Forelimb muscle (tissue), 1 donor: Measurements from ENCODE around the gene SMIM22. TPM values are rescaled to one million over a fixed set of nuclear protein-coding genes. Genes with fewer than 3 reads are reported as not detected.
A peak's percentile ranks its signal among the peaks of the same experiment; 100 is the strongest.
"Not testable (repeated sequence)": the region's sequence is repeated elsewhere in the genome, so short reads cannot be mapped to it uniquely, and the experiment has no call there.

ENCODE experiments used
- DNase-seq: peaks from one replicate; pipeline ENCODE4 v3.0.0-alpha.2; 2013; ENCODE audit warnings: low read depth
- polyA plus RNA-seq: library from polyadenylated mRNA; unstranded; fragments of 120-200 nt; gene quantifications from one replicate; pipeline ENCODE4 v1.2.1, GENCODE V29; 2013; ENCODE audit not compliant: insufficient read length

SMIM22 gene
- polyA plus RNA-seq, 1 donor = not detected

DNA sequence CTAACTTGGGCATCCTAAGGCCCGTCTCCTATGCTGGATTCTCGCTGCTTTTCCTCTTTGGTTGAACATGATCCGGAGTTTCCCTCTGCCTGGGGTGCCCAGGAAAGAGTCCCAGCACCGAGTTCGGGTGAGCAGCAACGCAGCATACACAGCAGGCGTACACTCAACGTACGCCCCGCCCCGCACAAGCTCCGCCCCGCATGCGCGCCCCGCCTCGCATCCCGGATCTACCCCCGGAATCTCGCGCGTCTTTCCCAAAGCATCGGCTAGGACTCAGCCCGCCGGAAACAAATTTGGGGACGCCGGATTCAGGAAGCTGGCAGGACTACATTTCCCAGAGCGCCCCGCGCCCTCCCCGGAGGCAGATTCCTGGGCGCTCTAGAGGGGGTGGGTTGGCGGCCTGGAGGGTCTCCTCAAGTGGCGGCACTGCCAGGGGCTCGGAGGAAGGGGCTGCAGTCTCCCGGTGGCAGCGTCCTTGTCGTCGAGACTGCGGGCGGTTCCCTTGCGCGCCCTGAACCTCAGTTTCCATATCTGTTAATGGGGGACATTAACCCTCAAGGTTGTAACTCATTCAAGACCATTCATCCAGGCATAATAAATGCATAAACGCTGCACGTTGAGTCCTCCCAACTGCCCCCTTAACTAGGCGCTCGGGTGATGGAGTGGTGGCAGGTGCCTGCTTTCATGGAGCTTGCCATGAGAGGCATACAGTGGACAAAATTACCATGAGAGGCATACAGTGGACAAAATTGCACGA is 26.4 kb upstream of the SMIM22 start:
- DNase-seq = peak; percentile 85

DNA sequence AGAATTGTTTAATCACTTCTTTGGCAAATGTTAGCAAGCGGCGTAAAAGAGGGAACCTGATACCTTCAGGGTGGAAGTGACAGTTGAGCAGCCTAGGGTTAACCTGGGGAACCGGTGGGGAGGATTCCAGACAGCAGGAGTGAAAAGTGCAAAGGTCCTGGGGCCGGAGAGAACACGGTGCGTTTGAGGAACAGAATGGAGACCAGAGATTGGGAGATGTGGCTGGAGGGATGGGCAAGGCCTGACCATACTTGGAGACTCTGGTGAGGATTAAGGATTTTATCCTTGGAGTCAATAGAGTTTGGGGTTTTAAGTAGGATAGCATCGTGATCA is 25.9 kb upstream of the SMIM22 start:
- DNase-seq = no peak

DNA sequence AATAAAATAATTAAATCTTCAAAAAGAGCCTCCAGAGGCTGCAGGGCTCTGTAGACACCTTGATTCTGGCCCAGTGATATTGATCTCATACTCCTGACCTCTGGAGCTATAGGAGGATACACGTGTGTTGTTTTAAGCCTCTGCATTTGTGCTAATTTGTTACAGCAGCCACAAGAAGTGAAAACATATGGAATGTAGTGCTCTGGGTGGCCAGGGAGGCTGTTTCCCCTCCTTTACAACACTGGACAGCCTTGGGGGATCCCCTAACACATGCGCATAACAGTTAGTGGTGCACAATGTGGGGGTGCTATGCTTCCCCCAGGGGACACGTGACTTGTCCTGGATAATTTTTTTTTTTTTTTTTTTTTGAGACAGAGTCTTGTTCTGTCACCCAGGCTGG is 23.5 kb upstream of the SMIM22 start:
- no peak for DNase-seq

DNA sequence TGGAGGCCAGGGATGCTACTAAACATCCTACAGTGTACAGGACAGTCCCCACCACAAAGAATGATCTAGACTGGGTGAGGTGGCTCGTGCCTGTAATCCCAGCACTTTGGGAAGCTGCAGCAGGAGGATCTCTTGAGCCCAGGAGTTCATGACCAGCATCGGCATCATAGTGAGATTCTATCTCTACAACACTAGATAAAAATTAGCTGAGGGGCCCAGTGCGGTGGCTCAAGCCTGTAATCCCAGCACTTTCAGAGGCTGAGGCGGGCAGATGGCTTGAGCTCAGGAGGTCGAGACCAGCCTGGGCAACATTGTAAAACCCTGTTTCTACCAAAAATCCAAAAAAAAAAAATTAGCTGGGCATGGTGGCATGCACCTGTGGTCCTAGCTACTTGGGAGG is 22.8 kb upstream of the SMIM22 start:
- no peak for DNase-seq

DNA sequence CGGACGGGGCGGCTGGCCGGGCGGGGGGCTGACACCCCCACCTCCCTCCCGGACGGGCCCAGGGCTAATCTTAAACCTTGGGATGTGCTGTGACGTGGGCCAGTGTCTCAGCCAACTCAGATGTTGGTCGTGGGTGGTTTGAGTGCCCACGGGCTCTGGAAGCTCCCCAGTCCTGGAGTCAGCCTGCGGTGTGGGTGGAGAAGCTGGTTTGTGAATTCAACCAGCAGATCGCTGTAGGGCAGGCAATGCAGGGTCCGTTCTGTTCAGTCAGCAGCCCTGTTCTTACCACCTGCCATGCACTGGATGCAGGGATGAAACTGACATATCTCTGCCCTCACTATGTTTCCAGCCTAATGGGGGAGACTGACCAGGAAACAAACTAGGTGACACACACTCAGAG is 20.2 kb upstream of the SMIM22 start:
- no peak for DNase-seq

DNA sequence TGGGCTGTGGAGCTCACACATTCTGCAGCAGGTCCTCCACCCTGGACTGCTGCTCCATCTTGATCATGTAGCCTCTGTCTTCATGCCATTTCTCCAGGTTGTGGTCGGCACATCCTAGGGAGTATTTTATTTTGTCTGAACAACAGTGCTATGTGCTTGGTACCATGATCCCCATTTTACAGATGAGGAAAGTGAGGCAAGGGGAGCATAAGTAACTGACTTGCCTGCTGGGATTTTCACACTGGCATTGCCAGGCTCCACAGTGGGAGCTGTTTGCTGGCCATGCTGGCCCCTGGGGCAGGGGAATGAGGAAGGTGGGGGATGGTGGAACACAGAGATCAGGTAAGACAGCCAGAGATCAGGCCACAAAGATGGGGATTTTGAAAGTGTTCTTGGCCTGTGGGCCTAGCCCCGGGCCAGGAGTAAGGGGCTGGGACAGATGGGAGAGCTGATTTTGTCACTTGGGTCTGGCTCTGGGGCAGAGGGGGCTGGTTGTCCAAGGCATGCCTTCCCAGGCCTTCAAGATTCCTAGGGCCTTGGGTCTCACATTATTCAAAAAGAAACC is 18.9 kb upstream of the SMIM22 start:
- DNase-seq = no peak

DNA sequence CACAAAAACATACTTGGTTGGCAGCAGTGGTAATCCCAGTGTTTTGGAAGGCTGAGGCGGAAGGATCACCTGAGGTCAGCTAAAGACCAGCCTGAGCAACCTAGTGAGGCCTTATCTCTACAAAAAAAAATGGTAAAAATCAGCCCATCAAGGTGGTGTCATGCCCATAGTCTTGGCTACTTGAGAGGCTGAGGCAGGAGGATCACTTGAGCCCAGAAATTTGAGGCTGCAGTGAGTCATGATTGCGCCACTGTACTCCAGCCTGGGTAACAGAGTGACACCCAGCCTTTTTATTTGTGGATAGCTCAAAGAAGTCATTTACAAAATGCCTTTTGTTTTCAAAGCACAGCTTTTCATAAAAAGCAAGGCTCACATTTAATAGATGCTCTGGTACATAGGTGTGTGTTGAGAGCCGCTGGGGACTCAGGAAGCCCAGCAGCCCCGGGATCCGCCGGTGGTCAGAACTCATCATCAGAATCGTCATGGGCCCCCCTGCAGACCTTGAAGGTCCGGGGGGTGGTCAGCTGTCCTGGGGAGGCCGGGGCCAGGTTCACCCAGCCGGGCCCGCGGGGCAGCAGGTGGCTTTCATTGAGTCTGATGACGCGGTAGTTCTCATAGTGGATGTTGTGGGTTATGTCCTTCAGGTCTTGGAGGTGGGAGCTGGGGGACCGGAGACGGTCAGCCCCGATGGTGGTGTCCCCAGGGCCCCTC is 17.7 kb upstream of the SMIM22 start:
- DNase-seq = no peak

DNA sequence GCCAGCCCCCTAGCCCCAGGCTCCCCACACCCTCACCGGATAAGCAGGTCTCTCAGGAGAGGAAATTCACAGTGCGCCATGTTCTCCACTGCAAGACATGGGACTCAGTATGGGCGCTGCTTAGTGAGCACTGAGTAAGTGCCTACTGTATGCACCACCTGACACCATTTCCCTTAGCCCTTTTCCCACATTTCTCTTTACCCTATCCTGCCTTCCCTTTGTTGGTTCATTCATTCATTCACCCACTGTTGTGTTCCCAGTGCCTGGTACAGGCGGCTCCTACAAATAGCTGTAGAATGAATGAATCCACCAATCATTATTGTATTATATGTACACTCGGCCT is 17.1 kb upstream of the SMIM22 start:
- no peak for DNase-seq

DNA sequence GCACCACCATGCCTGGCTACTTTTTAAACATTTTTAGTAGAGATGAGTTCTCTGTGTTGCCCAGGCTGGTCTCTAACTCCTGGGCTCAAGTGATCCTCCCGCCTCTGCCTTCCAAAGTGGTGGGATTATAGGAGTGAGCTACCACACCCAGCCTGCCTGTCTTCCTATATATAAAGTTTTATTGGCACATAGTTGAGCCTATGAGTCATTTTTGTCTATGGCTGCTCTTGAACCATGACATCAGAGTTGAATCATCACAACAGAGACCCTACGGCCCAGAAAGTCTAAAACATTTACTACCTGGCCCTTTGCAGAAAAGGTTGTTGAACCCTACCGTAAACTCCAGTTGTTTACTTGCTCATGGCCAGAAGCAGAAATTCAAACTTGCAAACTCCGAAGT is 14.9 kb upstream of the SMIM22 start:
- DNase-seq = no peak

DNA sequence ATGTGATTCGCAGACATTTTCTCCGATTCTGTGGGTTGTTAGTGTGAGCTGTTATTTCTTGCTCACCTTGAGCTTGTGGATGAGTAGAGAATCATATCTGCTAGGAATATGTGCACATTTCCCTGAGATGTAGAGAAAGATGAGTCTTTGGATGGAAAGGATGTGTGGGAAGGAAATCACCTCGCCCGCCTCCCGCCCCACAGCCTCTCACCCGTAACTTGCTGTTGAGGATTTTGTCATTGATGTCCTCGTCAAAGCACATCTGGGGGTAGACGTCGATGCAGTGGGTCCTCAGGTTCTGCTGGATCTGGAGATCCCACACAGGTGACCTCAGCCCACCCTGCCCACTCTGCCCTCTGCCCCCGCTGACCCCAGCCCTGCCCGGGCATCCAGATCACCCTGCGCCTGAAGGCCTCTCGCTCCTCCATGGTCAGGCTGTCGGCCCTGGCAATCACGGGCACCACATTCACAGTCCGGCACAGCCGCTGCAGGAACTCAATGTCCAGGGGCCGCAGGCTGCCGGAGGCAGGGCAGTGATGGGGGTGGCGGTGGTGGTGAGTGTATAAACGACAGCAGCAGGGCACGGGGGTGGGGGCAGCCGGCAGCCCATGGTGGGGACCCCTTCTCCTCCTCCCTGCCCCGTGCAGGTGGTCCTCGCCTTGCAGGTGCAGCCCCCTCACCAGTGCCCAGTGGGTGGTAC is 11.8 kb upstream of the SMIM22 start:
- DNase-seq = no peak

DNA sequence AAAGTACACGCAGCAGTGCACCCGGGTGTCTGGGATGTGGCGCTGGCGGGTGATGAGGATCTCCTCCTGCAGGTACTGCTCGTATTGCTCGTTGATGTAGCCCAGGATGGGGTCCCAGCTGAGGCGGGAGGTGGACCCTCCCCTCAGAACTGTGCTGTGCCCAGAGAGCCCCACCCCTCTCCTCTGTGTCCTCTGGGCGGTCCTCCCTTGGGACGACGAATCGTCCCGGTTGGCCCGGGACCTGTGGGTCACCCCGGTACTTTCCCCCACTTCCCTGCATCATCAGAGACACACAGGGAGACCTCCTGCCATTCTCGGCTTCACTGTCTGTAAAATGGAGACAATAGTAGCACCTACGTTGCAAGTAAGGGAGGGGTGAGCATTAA is 11.2 kb upstream of the SMIM22 start:
- no peak for DNase-seq

DNA sequence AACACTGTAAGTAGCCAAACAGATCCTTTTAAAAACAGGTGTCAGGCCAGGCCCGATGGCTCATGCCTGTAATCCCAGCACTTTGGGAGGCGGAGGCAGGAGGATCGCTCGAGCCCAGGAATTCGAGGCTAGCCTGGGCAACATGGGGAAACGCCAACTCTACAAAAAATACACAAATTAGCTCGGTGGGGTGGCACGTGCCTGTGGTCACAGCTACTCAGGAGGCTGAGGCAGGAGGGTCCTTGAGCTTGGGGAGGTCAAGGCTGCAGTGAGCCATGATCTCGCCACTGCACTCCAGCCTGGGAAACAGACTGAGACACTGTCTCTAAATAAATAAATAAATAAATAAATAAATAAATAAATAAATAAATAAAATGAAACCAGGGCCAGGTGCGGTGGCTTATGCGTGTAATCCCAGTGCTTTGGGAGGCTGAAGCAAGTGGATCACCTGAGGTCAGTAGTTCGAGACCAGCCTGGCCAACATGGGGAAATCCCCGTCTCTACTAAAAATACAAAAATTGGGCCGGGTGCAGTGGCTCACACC is 10.7 kb upstream of the SMIM22 start:
- not testable (repeated sequence) for DNase-seq

DNA sequence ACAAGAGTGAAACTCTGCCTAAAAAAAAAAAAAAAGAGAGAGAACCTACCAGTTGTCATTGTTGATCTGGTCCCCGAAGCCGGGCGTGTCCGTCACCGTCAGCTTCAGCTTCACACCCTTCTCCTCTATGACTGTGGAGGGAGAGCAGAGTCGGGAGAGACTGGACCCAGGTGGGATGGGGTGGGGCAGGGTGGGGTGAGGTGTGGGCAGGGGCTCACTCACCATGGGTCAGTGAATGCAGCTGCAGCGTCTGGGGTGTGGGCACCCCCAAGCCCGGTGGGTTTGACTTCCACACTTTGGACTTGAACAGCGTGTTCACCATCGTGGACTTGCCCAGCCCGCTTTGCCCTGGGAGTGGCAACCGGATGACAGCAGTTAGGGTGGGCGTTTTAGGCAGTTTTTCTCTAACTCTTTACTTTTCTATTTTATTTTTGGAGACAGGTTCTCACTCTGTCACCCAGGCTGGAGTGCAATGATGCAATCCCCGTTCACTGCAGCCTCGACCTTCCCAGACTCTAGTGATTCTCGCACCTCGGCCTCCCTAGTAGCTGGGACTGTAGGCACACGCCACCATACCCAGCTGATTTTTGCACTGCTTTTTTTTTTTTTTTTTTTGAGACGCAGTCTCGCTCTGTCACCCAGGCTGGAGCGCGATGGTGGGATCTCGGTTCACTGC is 9.3 kb upstream of the SMIM22 start:
- no peak for DNase-seq

DNA sequence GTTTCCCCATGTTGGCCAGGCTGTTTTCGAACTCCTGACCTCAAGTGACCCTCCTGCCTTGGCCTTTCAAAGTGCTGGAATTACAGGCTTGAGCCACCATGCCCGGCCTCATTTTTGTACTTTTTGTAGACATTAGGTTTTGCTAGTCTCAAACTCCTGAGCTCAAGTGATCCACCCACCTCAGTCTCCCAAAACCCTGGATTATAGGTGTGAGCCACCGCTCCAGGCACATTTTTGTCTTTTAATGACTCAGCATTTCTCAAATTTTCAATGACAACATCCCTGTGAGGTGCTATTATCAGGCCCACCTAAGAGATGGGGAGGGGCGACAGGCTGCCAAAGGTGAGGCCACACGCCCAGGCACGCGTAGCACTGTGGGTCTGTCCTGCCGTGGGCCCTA is 8.1 kb upstream of the SMIM22 start:
- DNase-seq = no peak

DNA sequence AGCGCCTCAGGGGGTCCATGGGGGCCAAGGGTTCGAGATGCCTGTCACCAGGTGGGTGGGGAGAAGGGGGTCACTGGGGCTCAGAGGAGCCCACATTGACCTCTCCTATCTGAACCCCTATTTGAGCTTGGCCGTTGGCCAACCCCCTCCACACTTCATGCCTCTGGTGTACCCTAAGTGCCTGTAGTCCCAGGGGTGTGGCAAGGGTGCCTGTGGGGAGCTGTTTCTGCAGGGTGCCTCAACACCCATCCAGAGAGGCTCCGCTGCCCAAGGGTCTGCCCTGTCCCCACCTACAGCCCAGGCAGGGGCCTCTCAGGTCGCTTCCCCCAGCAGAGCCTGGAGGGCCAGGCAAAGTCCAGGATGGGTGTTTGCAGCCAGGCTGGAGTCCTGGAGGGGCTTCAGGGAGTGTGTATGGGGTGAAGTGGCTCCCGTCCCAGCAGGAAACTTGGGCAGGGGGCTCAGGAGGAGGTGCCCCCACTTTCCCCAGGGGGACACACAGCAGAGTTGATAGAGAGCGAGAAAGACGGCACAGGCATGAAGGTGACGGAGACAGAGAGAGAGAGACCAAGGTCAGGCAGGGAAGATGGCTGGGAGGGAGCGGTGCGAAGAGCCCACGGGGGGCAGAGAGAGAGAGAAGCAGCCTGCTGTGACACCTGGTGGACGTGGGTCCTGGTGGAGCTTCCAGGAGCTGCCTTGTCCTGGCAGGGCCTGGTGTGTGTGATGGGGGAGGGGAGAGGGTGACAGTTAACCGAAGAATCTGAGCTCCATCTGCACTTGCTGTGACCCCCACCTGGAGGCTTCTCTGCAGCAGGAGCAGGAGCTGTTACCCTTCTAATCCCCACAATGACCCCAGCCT is 7.3 kb upstream of the SMIM22 start, which contains the start of gene SEPTIN12:
TSS of gene SEPTIN12 (minus strand) at position 719 of the 856 bp plus-strand sequence. CDS start at position 19, 700 bp downstream.
- no peak for DNase-seq

DNA sequence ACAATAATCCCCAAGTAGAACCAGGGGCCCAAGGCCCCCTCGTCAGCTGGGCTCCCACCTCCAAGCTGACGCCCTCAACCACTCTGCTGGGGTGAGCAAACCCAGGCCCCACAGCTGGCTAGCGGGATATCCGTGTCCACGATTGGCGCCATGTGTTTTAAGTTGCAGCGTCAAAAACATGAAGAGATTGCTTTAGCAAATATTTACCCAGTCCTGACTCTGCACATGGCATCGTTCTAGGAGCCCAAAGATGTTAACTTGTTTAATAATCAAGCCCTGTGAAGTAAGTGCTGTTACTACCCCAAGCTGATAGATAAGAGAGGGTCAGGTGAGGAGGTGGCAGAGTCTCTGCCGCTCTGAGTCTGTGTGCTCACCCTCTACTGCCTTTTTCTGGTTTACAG is 6.7 kb upstream of the SMIM22 start:
- DNase-seq = no peak

DNA sequence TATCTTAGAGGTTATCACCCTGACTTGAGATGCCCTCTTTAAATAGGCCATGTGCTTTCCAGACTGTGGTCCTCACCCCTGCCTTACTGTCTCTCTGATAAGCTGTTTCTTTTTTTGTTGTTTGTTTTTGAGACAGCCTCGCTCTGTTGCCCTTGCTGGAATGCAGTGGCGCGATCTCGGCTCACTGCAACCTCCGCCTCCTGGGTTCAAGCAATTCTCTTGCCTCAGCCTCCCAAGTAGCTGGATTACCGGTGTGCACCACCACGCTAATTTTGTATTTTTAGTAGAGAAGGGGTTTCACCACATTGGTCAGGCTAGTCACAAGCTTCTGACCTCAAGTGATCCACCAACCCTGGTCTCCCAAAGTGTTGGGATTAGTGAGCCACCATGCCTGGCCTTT is 6.3 kb upstream of the SMIM22 start:
- DNase-seq = no peak

DNA sequence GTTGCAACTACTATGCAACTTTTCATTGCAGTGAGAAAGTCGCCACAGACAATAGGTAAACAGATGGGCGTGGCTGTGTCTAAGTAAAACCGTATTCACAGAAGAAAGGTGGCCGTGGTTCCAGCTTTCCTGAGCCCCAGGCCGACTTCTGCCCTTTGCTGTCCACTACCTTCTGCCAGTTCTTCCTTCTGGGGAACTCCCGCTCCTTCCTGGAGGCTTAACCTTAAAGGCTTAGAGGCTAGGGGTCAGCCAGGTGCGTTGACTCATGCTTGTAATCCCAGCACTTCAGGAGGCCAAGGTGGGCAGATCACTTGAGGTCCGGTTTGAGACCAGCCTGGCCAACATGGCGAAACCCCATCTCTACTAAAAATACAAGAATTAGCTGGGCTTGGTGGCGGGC is 4.9 kb upstream of the SMIM22 start:
- no peak for DNase-seq

DNA sequence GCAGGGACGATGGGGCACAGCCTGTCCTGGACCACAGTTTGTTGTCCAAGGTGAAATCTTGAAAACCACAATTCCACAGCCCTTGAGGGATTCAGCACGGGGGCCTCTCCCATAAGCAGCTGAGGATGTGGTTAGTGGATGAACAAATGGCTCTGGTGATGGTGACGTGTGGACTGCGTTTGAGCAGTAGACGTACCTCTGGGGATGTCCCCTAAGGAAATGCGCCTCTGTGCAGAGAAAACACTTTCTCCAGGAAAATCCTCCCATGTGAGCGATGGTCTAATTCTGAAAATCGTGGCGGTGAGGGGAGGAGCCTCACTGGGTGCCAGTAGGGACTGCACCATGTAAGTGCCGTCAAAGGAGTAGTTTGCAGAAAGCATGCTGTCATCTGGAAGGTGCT is 4.3 kb upstream of the SMIM22 start:
- no peak for DNase-seq

DNA sequence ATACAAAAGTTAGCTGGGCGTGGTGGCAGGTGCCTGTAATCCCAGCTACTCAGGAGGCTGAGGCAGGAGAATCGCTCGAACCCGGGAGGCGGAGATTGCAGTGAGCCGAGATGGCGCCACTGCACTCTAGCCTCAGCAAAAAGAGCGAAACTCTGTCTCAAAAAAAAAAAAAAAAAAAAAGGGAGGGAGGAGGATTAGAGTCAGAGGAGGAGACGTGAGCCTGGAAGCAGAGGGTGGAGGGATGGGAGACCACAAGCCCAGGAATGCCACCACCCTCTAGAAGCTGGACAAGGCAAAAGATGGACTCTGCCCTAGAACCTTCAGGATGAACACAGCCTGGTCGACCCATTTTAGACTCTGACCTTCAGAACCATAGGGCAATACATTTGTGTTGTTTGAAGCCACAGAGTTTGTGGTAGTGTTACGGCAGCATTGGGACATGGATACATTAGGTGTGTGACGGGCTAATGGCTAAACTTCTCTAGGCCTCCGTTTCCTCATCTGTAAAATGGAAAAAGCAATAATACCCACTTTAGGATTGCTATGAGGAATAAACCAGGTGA is 2.1 kb upstream of the SMIM22 start:
- DNase-seq = no peak
